K562 (cell line): ENCODE measurements around the gene CHN1. TPM values are rescaled to one million over a fixed set of nuclear protein-coding genes. Genes with fewer than 3 reads are reported as not detected.

Experiments
- ATAC-seq: fragments of 200-7000 bp; cut with Tn5 transposase; 3 replicates; pipeline ENCODE4 v1.9.1; 2020; ENCODE audit warnings: moderate library complexity
- BruUV-seq: library from RNA; stranded (reverse); fragments of 400-500 nt; replicated peaks from 2 replicates; lab custom pipeline; 2021; lab: Mats Ljungman, UMichigan
- CTCF ChIA-PET: fragments of 300-600 bp; formaldehyde crosslinking; extraction: SDS; loops from one replicate; lab custom pipeline; 2021; ENCODE audit warnings: low intra/inter-chr PET ratio; lab: Yijun Ruan, JAX
- POLR2A ChIA-PET: fragments of 300-600, 350-650 bp; sonication (Branson Sonifier 250); formaldehyde crosslinking; extraction: SDS; loops from one replicate; lab custom pipeline; 2021; ENCODE audit warnings: antibody characterized with exemption, inconsistent platforms; lab: Yijun Ruan, JAX
- DNase-seq, 4 experiments: peaks; one replicate each; pipeline versions ENCODE4 v3.0.0 to v3.0.0-alpha.2; 2011 to 2018; ENCODE audit warnings: low spot score in 3 of 4, mixed read lengths in 3 of 4; ENCODE audit errors: extremely low read depth in 1 of 4
- FAIRE-seq: peaks from 2 replicates; lab custom pipeline; 2011; peaks lifted over from hg19 to GRCh38; lab: Jason Lieb, UNC
- H2AFZ ChIP-seq: 2 replicates; pipeline ENCODE4 v1.6.0; 2011; ENCODE audit warnings: low read depth, low read length, control low read depth, inconsistent platforms
- H3K27ac ChIP-seq: fragments of 200-600 bp; 3 replicates; pipeline ENCODE4 v1.8.0; 2011; ENCODE audit warnings: low read depth, mild to moderate bottlenecking, control low read depth, inconsistent platforms, low read length, moderate library complexity, mixed read lengths; ENCODE audit errors: extremely low read depth
- H3K27me3 ChIP-seq, 2 experiments: fragments of 300-600 bp in 1 of 2; 2 replicates in 1 of 2; 3 replicates in 1 of 2; pipeline versions ENCODE4 v1.6.0 to v1.8.0; 2011; ENCODE audit warnings: inconsistent platforms in 2 of 2, low read length in 2 of 2, mild to moderate bottlenecking in 1 of 2, mixed read lengths in 1 of 2, moderate library complexity in 1 of 2; ENCODE audit not compliant: control insufficient read depth in 2 of 2, insufficient read depth in 2 of 2
- H3K36me3 ChIP-seq: fragments of 300-600 bp; 3 replicates; pipeline ENCODE4 v1.8.0; 2011; ENCODE audit warnings: mild to moderate bottlenecking, low read length, inconsistent platforms; ENCODE audit not compliant: control insufficient read depth, insufficient read depth
- H3K4me1 ChIP-seq, 2 experiments: fragments of 200-600 bp in 1 of 2; replicated peaks in 1 of 2; 2 replicates in 1 of 2; 3 replicates in 1 of 2; pipeline versions ENCODE4 v1.5.1 to v1.8.0; 2011; ENCODE audit warnings: inconsistent platforms in 2 of 2, low read length in 2 of 2, mild to moderate bottlenecking in 1 of 2, mixed read lengths in 1 of 2, moderate library complexity in 1 of 2; ENCODE audit not compliant: control insufficient read depth in 2 of 2, insufficient read depth in 2 of 2
- H3K4me2 ChIP-seq: 2 replicates; pipeline ENCODE4 v1.6.1; 2011; ENCODE audit warnings: low read length, control low read depth, inconsistent platforms, mixed read lengths; ENCODE audit not compliant: insufficient read depth
- H3K4me3 ChIP-seq: fragments of 200-600 bp; sonication (generic), shearing (Covaris generic); 2 replicates; pipeline ENCODE4 v1.5.1; 2016; ENCODE audit warnings: control low read depth, inconsistent platforms
- H3K79me2 ChIP-seq: fragments of 200-600 bp; 3 replicates; pipeline ENCODE4 v1.8.0; 2011; ENCODE audit warnings: low read length, inconsistent platforms; ENCODE audit not compliant: control insufficient read depth, insufficient read depth
- H3K9ac ChIP-seq, 2 experiments: 2 replicates each; pipeline versions ENCODE4 v1.6.0 to v1.6.1; 2011; ENCODE audit warnings: low read depth in 2 of 2, low read length in 2 of 2, control low read depth in 1 of 2, inconsistent platforms in 1 of 2, mild to moderate bottlenecking in 1 of 2, mixed read lengths in 1 of 2; ENCODE audit not compliant: insufficient read depth in 1 of 2
- H3K9me1 ChIP-seq: one replicate; pipeline ENCODE4 v1.6.0; 2011; ENCODE audit warnings: inconsistent platforms, mild to moderate bottlenecking, low read length, moderate library complexity; ENCODE audit not compliant: control insufficient read depth, insufficient read depth
- H3K9me3 ChIP-seq: replicated peaks from 2 replicates; pipeline ENCODE4 v1.5.1; 2011; ENCODE audit warnings: low read depth, low read length, inconsistent platforms; ENCODE audit not compliant: control insufficient read depth, insufficient read depth
- H4K20me1 ChIP-seq: replicated peaks from 2 replicates; pipeline ENCODE4 v1.6.1; 2011; ENCODE audit warnings: low read length, inconsistent platforms, mixed read lengths; ENCODE audit not compliant: control insufficient read depth, insufficient read depth
- DNMT1 ChIP-seq: fragments of 450-650 bp; IDR thresholded peaks from 2 replicates; pipeline ENCODE4 v1.6.1; 2016; ENCODE audit warnings: antibody characterized with exemption, mild to moderate bottlenecking
- JUNB ChIP-seq: fragments of 450-650 bp; formaldehyde crosslinking; conservative IDR thresholded peaks from 2 replicates; pipeline ENCODE4 v1.4.0; 2020; ENCODE audit warnings: mild to moderate bottlenecking
- PPARD ChIP-seq: fragments of 250-450 bp; sonication (Bioruptor Pico); IDR thresholded peaks from 2 replicates; pipeline ENCODE4 v1.8.0; 2022; ENCODE audit warnings: inconsistent platforms, mild to moderate bottlenecking, moderate library complexity
- SIRT6 ChIP-seq: IDR thresholded peaks from one replicate; pipeline ENCODE4 v1.6.1; 2012; ENCODE audit warnings: low read depth, mild to moderate bottlenecking, control low read depth, inconsistent platforms, low read length, moderate library complexity
- SMARCB1 ChIP-seq: IDR thresholded peaks from 2 replicates; pipeline ENCODE4 v1.6.1; 2011; ENCODE audit warnings: improper control_type of control experiment, low read depth; ENCODE audit not compliant: insufficient read length
- TEAD2 ChIP-seq: fragments of 450-650 bp; IDR thresholded peaks from 2 replicates; pipeline ENCODE4 v1.6.1; 2016; ENCODE audit warnings: missing genetic modification characterization, control low read depth, missing compliant biosample characterization
- WGBS: fragments of 100-300 bp; shearing (Covaris generic); methylation state at CpG from one replicate; pipeline ENCODE4 v1.1.6; 2016; ENCODE audit warnings: low coverage, mixed read lengths; ENCODE audit not compliant: insufficient coverage; ENCODE audit errors: missing lambda C conversion rate; 5-methylcytosine and 5-hydroxymethylcytosine counted together
- in situ Hi-C: fragments of 300-500 bp; cut with MboI; formaldehyde crosslinking; loops from 4 replicates; pipeline ENCODE4 v1.15.0; 2018; ENCODE audit warnings: inconsistent platforms, mixed read lengths
- intact Hi-C: fragments of 100-400 bp; cut with micrococcal nuclease; formaldehyde crosslinking; loops from 2 replicates; pipeline ENCODE4 v1.14.2; 2022
- polyA plus RNA-seq, 8 experiments: library from polyadenylated mRNA; depleted of rRNA in 4 of 8; stranded (reverse) in 5 of 8; unstranded in 3 of 8; fragments of >200 nt; fragmentation: Nextera tagmentation in 2 of 8; fragmentation: Illumina TruSeq in 1 of 8; extraction: Ambion mirVana in 2 of 8; extraction: Trizol in 1 of 8; gene quantifications; 2 replicates each; pipeline versions ENCODE4 v1.2.1 to v1.2.3, GENCODE V29; 2011 to 2014; ENCODE audit warnings: inconsistent platforms in 1 of 8, missing spikeins in 1 of 8
- total RNA-seq, 7 experiments: library from RNA; depleted of rRNA in 6 of 7; stranded (reverse); fragments of >200 nt in 6 of 7; fragmentation: Illumina TruSeq in 2 of 7; extraction: Trizol in 2 of 7; gene quantifications; 2 replicates each; pipeline versions ENCODE4 v1.2.1 to v1.2.3, GENCODE V29; 2011 to 2021; ENCODE audit warnings: low replicate concordance in 1 of 7
- TF ChIP-seq, protein P1 (sequence below): sonication (generic); formaldehyde crosslinking; IDR thresholded peaks from 2 replicates; pipeline ENCODE4 v1.8.1; 2022; ENCODE audit warnings: missing genetic modification reagents

CHN1 gene
- total and polyA plus RNA-seq, 9 of the 15 experiments (the other 6 are each of a cell fraction or from before 2014, with no cell fraction given), result 0.17 to 2.0 (median 0.87) TPM

- H3K9me3 ChIP-seq, result no peaks in the 10 kb centered on the region
- in situ Hi-C loops (loop anchor here (25.0 kb wide), 1 partner anchor 1048 kb away; the partner anchor contains the start of genes EVX2, HOXD12 and HOXD13), intact Hi-C loops (loop anchor here (10.0 kb wide), 1 partner anchor 646 kb away; no protein-coding TSS in a partner anchor)
- ATAC-seq (no peak), DNase-seq (no peak), FAIRE-seq (no peak)
- no peak overlapping the region for H2AFZ ChIP-seq
- H3K27me3 ChIP-seq, result no peaks in the 10 kb centered on the region; a peak in 1 of 5 replicates
- BruUV-seq, result no TSS peak
- ChIA-PET CTCF (no interaction called here), POLR2A (interaction anchor here (0.6 to 1.0 kb wide), 2 partner anchors 10 to 800 kb away, joined by 3 to 4 read pairs; no protein-coding TSS in a partner anchor)
- H4K20me1 ChIP-seq, result no peaks in the 10 kb centered on the region
- no peaks in the 10 kb centered on the region for H3K79me2 ChIP-seq
- no peaks in the 10 kb centered on the region; a peak in 1 of 5 replicates for H3K4me1 ChIP-seq
- H3K9ac ChIP-seq, result no peak overlapping the region
- TF ChIP-seq TEAD2 (tag), result no peak
- TF ChIP-seq PPARD (CRISPR knock-in tag), result no peak
- TF ChIP-seq SIRT6, result no peak
- TF ChIP-seq, protein P1, sequence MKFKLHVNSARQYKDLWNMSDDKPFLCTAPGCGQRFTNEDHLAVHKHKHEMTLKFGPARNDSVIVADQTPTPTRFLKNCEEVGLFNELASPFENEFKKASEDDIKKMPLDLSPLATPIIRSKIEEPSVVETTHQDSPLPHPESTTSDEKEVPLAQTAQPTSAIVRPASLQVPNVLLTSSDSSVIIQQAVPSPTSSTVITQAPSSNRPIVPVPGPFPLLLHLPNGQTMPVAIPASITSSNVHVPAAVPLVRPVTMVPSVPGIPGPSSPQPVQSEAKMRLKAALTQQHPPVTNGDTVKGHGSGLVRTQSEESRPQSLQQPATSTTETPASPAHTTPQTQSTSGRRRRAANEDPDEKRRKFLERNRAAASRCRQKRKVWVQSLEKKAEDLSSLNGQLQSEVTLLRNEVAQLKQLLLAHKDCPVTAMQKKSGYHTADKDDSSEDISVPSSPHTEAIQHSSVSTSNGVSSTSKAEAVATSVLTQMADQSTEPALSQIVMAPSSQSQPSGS, result no peak
- no peak for TF ChIP-seq SMARCB1
- no peak for TF ChIP-seq DNMT1
- TF ChIP-seq JUNB (CRISPR knock-in tag), result no peak
- no peak overlapping the region for H3K27ac ChIP-seq
- 45% methylated on average over 5 of the region's 5 CpGs for WGBS
- H3K9me1 ChIP-seq, result no peaks in the 10 kb centered on the region
- H3K4me3 ChIP-seq, result no peak overlapping the region
- H3K36me3 ChIP-seq, result no peaks in the 10 kb centered on the region
- no peak overlapping the region for H3K4me2 ChIP-seq
These were observed 33.9 kb upstream of the CHN1 start for GRCh38 chr2:175039031-175039430.
